Panc1 (cell line): ENCODE results near the gene MARCHF6. TPM values are rescaled to one million over a fixed set of nuclear protein-coding genes. Genes with fewer than 3 reads are reported as not detected.

ENCODE experiments used
- ATAC-seq: fragments of 200-7000 bp; cut with Tn5 transposase; 2 replicates; pipeline ENCODE4 v1.9.1; 2020; ENCODE audit warnings: mild to moderate bottlenecking, moderate library complexity
- BruUV-seq: library from RNA; stranded (reverse); fragments of 400-500 nt; replicated peaks from 2 replicates; lab custom pipeline; 2021; lab: Mats Ljungman, UMichigan
- CTCF ChIA-PET: fragments of 300-600 bp; sonication (Branson Sonifier 250); formaldehyde crosslinking; loops from one replicate; lab custom pipeline; 2022; ENCODE audit warnings: antibody characterized with exemption; lab: Charles Lee
- POLR2A ChIA-PET: fragments of 300-600 bp; sonication (Branson Sonifier 250); formaldehyde crosslinking; loops from one replicate; lab custom pipeline; 2022; ENCODE audit warnings: antibody characterized with exemption; lab: Charles Lee
- DNase-seq: peaks from one replicate; pipeline ENCODE4 v3.0.0-alpha.2; 2010; ENCODE audit warnings: low read depth, low spot score
- H3K27ac ChIP-seq: 2 replicates; pipeline ENCODE4 v1.5.1; 2011; ENCODE audit warnings: mild to moderate bottlenecking, low read length, inconsistent platforms
- H3K27me3 ChIP-seq: fragments of 200-500 bp; sonication (Bioruptor generic); 2 replicates; pipeline ENCODE4 v1.6.0; 2014; ENCODE audit warnings: low read length, inconsistent platforms; ENCODE audit not compliant: control insufficient read depth, insufficient read depth
- H3K36me3 ChIP-seq: fragments of 200-500 bp; sonication (Bioruptor generic); 2 replicates; pipeline ENCODE4 v1.5.1; 2014; ENCODE audit warnings: inconsistent platforms, mild to moderate bottlenecking, low read length, moderate library complexity; ENCODE audit not compliant: control insufficient read depth, insufficient read depth
- H3K4me1 ChIP-seq: 2 replicates; pipeline ENCODE4 v1.5.1; 2011; ENCODE audit warnings: inconsistent platforms, mild to moderate bottlenecking, low read length, moderate library complexity; ENCODE audit not compliant: control insufficient read depth, insufficient read depth
- H3K4me3 ChIP-seq, 2 experiments: 2 replicates each; pipeline ENCODE4 v1.5.1; 2011 to 2012; ENCODE audit warnings: low read depth in 2 of 2, low read length in 2 of 2, mild to moderate bottlenecking in 2 of 2, inconsistent platforms in 1 of 2, moderate library complexity in 1 of 2
- H3K9me3 ChIP-seq: fragments of 200-500 bp; sonication (Bioruptor generic); 2 replicates; pipeline ENCODE4 v1.5.1; 2014; ENCODE audit warnings: low read depth, mild to moderate bottlenecking, inconsistent platforms, low read length, moderate library complexity; ENCODE audit not compliant: control insufficient read depth, insufficient read depth
- POLR2AphosphoS5 ChIP-seq: IDR thresholded peaks from 2 replicates; pipeline ENCODE4 v1.6.1; 2012; ENCODE audit warnings: mild to moderate bottlenecking, low read depth, low read length, moderate library complexity
- REST ChIP-seq, 2 experiments: IDR thresholded peaks; 2 replicates each; pipeline ENCODE4 v1.6.1; 2011 to 2012; ENCODE audit warnings: low read depth in 2 of 2, control low read depth in 1 of 2, low read length in 1 of 2, mild to moderate bottlenecking in 1 of 2, moderate library complexity in 1 of 2; ENCODE audit not compliant: insufficient read depth in 1 of 2
- SIN3A ChIP-seq: IDR thresholded peaks from 2 replicates; pipeline ENCODE4 v1.6.1; 2012; ENCODE audit warnings: low read depth, mild to moderate bottlenecking, low read length, moderate library complexity, borderline replicate concordance; ENCODE audit not compliant: insufficient read depth
- TCF7L2 ChIP-seq: IDR thresholded peaks from 2 replicates; pipeline ENCODE4 v1.6.1; 2011; ENCODE audit warnings: mild to moderate bottlenecking, low read depth, low read length, inconsistent platforms
- in situ Hi-C: cut with HindIII; loops from 2 replicates; pipeline ENCODE4 v1.10.0; 2016; ENCODE audit warnings: low sequenced_read_pairs, low pct_unique_long_range_greater_than_20kb
- intact Hi-C: fragments of 100-400 bp; cut with micrococcal nuclease; formaldehyde crosslinking; loops from one replicate; pipeline ENCODE4 v1.10.0; 2022; ENCODE audit not compliant: unreplicated experiment
- total RNA-seq: library from RNA; stranded (reverse); gene quantifications from one replicate; pipeline ENCODE4 v1.2.1, GENCODE V29; 2021; ENCODE audit not compliant: unreplicated experiment
- TF ChIP-seq, protein P1 (sequence below): fragments of 450-650 bp; IDR thresholded peaks from 2 replicates; pipeline ENCODE4 v1.5.1; 2017; ENCODE audit warnings: mild to moderate bottlenecking

The MARCHF6 gene
- total RNA-seq, 1 experiment from 2014 or later, result 172 TPM

GRCh38 chr5:10366310-10367272 lies 13.1 kb downstream of the MARCHF6 start:
- no peaks in the 10 kb centered on the region for H3K9me3 ChIP-seq
- H3K27me3 ChIP-seq, result no peaks in the 10 kb centered on the region
- ChIA-PET CTCF (no interaction called here), POLR2A (no interaction called here)
- in situ Hi-C loops (no loop called here), intact Hi-C loops (no loop called here)
- no peak for DNase-seq
- no peaks in the 10 kb centered on the region for H3K36me3 ChIP-seq
- peak overlapping the region; percentile 36 for H3K27ac ChIP-seq
- ATAC-seq, result peak; percentile 60
- peaks cover 26% of the 10 kb centered on the region for H3K4me1 ChIP-seq
- no TSS peak for BruUV-seq
- H3K4me3 ChIP-seq, result no peak overlapping the region
- TF ChIP-seq REST (IDR thresholded peaks at IDR 0.05; ENCODE audit: insufficient read depth in 1 of 2, low read depth in 2 of 2, low read length in 1 of 2) (no peak), POLR2AphosphoS5 (no peak), SIN3A (no peak), TCF7L2 (no peak)
- TF ChIP-seq, protein P1, sequence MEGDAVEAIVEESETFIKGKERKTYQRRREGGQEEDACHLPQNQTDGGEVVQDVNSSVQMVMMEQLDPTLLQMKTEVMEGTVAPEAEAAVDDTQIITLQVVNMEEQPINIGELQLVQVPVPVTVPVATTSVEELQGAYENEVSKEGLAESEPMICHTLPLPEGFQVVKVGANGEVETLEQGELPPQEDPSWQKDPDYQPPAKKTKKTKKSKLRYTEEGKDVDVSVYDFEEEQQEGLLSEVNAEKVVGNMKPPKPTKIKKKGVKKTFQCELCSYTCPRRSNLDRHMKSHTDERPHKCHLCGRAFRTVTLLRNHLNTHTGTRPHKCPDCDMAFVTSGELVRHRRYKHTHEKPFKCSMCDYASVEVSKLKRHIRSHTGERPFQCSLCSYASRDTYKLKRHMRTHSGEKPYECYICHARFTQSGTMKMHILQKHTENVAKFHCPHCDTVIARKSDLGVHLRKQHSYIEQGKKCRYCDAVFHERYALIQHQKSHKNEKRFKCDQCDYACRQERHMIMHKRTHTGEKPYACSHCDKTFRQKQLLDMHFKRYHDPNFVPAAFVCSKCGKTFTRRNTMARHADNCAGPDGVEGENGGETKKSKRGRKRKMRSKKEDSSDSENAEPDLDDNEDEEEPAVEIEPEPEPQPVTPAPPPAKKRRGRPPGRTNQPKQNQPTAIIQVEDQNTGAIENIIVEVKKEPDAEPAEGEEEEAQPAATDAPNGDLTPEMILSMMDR, result no peak

GRCh38 chr5:10367579-10367978 lies 14.1 kb downstream of the MARCHF6 start:
- DNase-seq (no peak), ATAC-seq (no peak)
- Histone ChIP-seq H3K4me3 (no peak overlapping the region), H3K4me1 (peaks cover 26% of the 10 kb centered on the region), H3K36me3 (no peaks in the 10 kb centered on the region), H3K27ac (no peak overlapping the region), H3K27me3 (no peaks in the 10 kb centered on the region), H3K9me3 (no peaks in the 10 kb centered on the region)
- ChIA-PET CTCF (no interaction called here), POLR2A (interaction anchor here (0.7 kb wide), 1 partner anchor 45 kb away, joined by 3 read pairs; no protein-coding TSS in a partner anchor)
- TF ChIP-seq SIN3A (no peak), POLR2AphosphoS5 (no peak), REST (IDR thresholded peaks at IDR 0.05; ENCODE audit: insufficient read depth in 1 of 2, low read depth in 2 of 2, low read length in 1 of 2) (no peak), TCF7L2 (no peak)
- TF ChIP-seq, protein P1, result no peak
- intact Hi-C loops (no loop called here), in situ Hi-C loops (no loop called here)
- BruUV-seq, result TSS peak; percentile 2
